GM12865 (cell line): ENCODE results near the gene NR5A2.

Experiments
- DNase-seq: peaks from one replicate; pipeline ENCODE4 v3.0.0; 2010; ENCODE audit warnings: low read depth
- H3K4me3 ChIP-seq: 2 replicates; pipeline ENCODE4 v1.5.1; 2011; ENCODE audit warnings: mild to moderate bottlenecking, low read depth, low read length, control low read depth
- CTCF ChIP-seq: IDR thresholded peaks from 2 replicates; pipeline ENCODE4 v1.5.1; 2011; ENCODE audit warnings: low read length, control low read depth, low read depth, inconsistent platforms; ENCODE audit not compliant: insufficient read depth; ENCODE audit errors: missing control alignments

Gene NR5A2

GRCh38 chr1:200038325-200038980, 10.9 kb downstream of the NR5A2 start:
- TF ChIP-seq CTCF: no peak
- no peak overlapping the region for H3K4me3 ChIP-seq

GRCh38 chr1:200038981-200039848, 11.7 kb downstream of the NR5A2 start:
- peak; percentile 15 for DNase-seq

More at GRCh38 chr1:200038325-200038980, 10.9 kb downstream of the NR5A2 start:
- DNase-seq: no peak

GRCh38 chr1:200039849-200040474, 12.5 kb downstream of the NR5A2 start:
- TF ChIP-seq CTCF: no peak
- H3K4me3 ChIP-seq: no peak overlapping the region
- no peak for DNase-seq

More at GRCh38 chr1:200038981-200039848, 11.7 kb downstream of the NR5A2 start:
- no peak overlapping the region; the same call in none of the 2 replicates for H3K4me3 ChIP-seq
- no peak for TF ChIP-seq CTCF

- H3K4me3 ChIP-seq: no peak overlapping the region
- DNase-seq: no peak
- no peak for TF ChIP-seq CTCF
Measured at GRCh38 chr1:200040481-200041138, 13.1 kb downstream of the NR5A2 start.

GRCh38 chr1:200041337-200042118, 14.0 kb downstream of the NR5A2 start:
- no peak overlapping the region for H3K4me3 ChIP-seq
- DNase-seq: no peak
- no peak for TF ChIP-seq CTCF

GRCh38 chr1:200042119-200042551, 14.6 kb downstream of the NR5A2 start:
- no peak for TF ChIP-seq CTCF
- H3K4me3 ChIP-seq: no peak overlapping the region
- no peak for DNase-seq
